Measurements from ENCODE around the gene MLEC.

Gene MLEC

DNA sequence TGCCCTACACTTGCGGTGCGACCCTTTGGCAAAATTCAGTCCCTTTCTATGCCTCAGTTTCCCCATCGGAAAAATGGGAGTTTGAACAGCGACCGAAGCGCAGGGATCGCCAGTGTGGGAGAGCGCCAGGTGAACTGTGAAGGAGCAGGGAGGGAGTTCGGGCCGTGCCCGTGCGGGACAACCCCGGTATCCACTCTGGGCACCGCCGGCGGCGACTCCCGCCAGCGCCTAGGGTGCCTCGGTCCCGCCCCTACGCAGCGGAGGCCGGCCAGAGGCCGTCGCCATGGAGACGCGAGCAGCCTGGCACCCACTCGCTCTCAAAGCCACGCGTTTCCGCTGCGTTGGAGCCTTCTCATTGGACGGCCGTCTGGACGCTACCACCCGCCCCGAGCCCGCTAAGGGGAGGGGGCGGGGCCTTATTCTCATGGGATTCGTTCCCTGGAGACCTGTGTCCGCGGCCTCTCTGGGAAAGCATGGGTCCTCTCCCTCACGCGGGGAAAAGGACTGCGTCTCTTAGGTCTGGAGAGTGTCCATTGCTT is 729 bp upstream of the MLEC start:
- Histone ChIP-seq H3K27ac (replicated peaks) (peak overlapping the region; percentile 96), H3K4me3 (replicated peaks; ENCODE audit: insufficient read depth, low read length) (peak overlapping the region; percentile 64), H3K27me3 (ENCODE audit: insufficient read depth, poor library complexity, severe bottlenecking) (no peaks in the 10 kb centered on the region)
- TF ChIP-seq SPI1 (IDR thresholded peaks at IDR 0.05; ENCODE audit: borderline replicate concordance, low read depth) (no peak), POLR2AphosphoS5 (IDR thresholded peaks at IDR 0.05; ENCODE audit: low read depth) (peak; percentile 18; the same call in 1 of the 2 replicates)
- peak; percentile 98 to 99 for DNase-seq (ENCODE audit: low read depth in 1 of 2, low spot score in 1 of 2)

DNA sequence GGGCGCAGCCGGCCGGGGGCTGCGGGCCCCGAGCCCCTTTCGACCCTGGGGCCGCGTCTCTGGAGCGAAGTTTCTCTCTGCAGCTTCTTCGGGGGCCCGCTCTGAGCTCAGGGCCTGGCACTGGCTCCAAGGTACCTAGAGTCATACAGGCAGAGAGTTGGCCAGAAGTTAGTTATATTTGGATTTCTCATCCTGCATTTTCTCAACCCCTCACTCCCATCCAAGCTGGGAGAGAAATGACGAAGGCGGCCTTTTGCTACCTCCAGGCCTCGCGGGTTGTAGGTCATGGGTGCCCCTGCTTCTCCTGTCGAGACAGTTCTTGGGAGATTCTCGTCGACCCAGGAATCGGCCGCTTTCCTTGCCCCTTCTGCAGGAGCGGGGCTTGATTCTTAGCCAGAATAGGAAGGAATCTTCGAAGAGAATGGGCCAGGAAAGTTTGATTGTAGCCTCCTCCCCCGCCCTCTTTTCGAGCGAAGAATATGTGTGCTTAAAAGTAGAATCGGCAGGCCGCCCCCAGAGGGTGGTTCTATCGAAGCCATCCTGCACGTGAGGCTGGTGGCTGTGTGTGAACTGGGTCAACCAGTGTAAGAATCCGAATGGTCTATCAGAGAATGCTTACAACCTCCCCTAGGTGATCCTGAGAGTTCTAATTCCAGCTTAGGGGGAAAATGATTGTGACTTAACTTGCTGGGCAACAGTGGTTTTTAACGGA is 785 bp downstream of the MLEC start:
- Histone ChIP-seq H3K27ac (replicated peaks) (peak overlapping the region; percentile 96), H3K27me3 (ENCODE audit: insufficient read depth, poor library complexity, severe bottlenecking) (no peaks in the 10 kb centered on the region), H3K4me3 (replicated peaks; ENCODE audit: insufficient read depth, low read length) (peak overlapping the region; percentile 90)
- TF ChIP-seq, protein P1, sequence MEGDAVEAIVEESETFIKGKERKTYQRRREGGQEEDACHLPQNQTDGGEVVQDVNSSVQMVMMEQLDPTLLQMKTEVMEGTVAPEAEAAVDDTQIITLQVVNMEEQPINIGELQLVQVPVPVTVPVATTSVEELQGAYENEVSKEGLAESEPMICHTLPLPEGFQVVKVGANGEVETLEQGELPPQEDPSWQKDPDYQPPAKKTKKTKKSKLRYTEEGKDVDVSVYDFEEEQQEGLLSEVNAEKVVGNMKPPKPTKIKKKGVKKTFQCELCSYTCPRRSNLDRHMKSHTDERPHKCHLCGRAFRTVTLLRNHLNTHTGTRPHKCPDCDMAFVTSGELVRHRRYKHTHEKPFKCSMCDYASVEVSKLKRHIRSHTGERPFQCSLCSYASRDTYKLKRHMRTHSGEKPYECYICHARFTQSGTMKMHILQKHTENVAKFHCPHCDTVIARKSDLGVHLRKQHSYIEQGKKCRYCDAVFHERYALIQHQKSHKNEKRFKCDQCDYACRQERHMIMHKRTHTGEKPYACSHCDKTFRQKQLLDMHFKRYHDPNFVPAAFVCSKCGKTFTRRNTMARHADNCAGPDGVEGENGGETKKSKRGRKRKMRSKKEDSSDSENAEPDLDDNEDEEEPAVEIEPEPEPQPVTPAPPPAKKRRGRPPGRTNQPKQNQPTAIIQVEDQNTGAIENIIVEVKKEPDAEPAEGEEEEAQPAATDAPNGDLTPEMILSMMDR (IDR thresholded peaks at IDR 0.05; ENCODE audit: insufficient read depth, low read length): no peak
- TF ChIP-seq, protein P2, sequence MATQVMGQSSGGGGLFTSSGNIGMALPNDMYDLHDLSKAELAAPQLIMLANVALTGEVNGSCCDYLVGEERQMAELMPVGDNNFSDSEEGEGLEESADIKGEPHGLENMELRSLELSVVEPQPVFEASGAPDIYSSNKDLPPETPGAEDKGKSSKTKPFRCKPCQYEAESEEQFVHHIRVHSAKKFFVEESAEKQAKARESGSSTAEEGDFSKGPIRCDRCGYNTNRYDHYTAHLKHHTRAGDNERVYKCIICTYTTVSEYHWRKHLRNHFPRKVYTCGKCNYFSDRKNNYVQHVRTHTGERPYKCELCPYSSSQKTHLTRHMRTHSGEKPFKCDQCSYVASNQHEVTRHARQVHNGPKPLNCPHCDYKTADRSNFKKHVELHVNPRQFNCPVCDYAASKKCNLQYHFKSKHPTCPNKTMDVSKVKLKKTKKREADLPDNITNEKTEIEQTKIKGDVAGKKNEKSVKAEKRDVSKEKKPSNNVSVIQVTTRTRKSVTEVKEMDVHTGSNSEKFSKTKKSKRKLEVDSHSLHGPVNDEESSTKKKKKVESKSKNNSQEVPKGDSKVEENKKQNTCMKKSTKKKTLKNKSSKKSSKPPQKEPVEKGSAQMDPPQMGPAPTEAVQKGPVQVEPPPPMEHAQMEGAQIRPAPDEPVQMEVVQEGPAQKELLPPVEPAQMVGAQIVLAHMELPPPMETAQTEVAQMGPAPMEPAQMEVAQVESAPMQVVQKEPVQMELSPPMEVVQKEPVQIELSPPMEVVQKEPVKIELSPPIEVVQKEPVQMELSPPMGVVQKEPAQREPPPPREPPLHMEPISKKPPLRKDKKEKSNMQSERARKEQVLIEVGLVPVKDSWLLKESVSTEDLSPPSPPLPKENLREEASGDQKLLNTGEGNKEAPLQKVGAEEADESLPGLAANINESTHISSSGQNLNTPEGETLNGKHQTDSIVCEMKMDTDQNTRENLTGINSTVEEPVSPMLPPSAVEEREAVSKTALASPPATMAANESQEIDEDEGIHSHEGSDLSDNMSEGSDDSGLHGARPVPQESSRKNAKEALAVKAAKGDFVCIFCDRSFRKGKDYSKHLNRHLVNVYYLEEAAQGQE (IDR thresholded peaks at IDR 0.05; ENCODE audit: insufficient replicate concordance, low read depth): no peak
- TF ChIP-seq SPI1 (IDR thresholded peaks at IDR 0.05; ENCODE audit: borderline replicate concordance, low read depth): no peak
- TF ChIP-seq GABPA (IDR thresholded peaks at IDR 0.05; ENCODE audit: low read depth): no peak
- no peak for TF ChIP-seq POLR2AphosphoS5 (IDR thresholded peaks at IDR 0.05; ENCODE audit: low read depth)
- no peak for DNase-seq (ENCODE audit: low read depth in 1 of 2, low spot score in 1 of 2)

DNA sequence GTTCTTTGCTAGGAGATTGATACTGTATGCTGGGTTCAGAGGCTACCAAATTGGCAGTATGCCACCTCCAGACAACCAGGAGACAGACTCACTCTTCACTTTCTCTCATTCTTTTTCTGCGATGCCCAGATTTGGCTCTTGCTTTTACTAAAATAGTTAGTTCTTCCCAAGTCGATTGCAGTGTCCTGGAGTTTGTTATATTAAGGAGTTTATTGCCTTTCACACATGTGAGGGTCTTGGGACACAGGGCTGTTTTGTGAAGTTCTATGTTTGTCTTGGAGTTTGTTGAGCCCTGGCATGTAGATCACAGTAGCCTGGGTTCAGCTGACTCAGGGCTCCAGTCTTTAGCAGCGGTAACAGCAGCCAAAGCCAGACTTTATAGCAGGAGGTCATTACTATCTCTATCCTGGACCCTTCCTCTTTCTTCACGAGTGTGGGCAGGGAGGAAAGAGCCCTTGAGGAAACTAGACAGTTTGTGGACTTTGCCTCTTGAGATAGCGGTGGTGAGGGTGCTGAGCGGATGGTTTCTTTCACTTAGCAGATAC is 1.6 kb downstream of the MLEC start:
- Histone ChIP-seq H3K4me3 (replicated peaks; ENCODE audit: insufficient read depth, low read length) (peak overlapping the region; percentile 90), H3K27me3 (ENCODE audit: insufficient read depth, poor library complexity, severe bottlenecking) (no peaks in the 10 kb centered on the region), H3K27ac (replicated peaks) (peak overlapping the region; percentile 96; the same call in 1 of the 2 replicates)
- DNase-seq (ENCODE audit: low read depth in 1 of 2, low spot score in 1 of 2): peak in 1 of 2 experiments; percentile 50
- peak; percentile 59; the same call in 1 of the 2 replicates for TF ChIP-seq SPI1 (IDR thresholded peaks at IDR 0.05; ENCODE audit: borderline replicate concordance, low read depth)
- TF ChIP-seq, protein P2 (IDR thresholded peaks at IDR 0.05; ENCODE audit: insufficient replicate concordance, low read depth): no peak

DNA sequence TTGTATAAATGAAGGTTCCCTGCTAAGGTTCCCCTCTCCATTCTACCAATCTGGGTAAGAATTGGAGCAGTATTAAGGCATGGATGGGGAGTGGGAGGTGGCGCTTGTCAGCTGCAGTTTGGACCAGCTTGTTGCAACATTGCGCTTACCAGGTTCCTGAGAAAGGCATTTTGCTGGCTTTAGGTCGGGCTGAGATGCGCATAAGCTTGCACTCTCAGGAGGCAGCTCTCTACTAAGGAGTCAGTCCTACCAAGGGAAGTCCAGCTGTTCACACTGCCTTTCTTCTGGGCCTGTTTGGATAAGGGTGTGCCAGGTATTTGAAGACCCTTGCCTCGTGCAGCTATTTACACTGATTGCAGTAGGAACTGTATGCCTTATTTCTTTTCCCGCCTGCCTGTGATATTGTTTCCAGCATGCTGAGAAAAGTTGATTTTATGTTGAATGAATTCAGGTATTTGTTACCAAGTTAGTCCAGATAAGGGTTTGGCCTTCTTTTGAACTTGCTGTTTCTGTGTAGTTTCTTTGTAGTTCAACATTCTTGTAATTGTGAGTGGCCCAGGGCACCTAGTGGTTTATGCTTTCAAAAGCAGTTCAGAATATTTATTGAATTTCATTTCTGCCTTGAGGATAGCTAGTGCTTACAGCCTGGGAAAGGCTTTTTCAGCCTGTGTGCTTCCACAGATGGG is 2.6 kb downstream of the MLEC start:
- peak overlapping the region; percentile 90 for H3K4me3 ChIP-seq (replicated peaks; ENCODE audit: insufficient read depth, low read length)
- H3K27ac ChIP-seq (replicated peaks): no peak overlapping the region
- H3K27me3 ChIP-seq (ENCODE audit: insufficient read depth, poor library complexity, severe bottlenecking): no peaks in the 10 kb centered on the region
- DNase-seq (ENCODE audit: low read depth in 1 of 2, low spot score in 1 of 2): no peak
- no peak for TF ChIP-seq POLR2AphosphoS5 (IDR thresholded peaks at IDR 0.05; ENCODE audit: low read depth)
- TF ChIP-seq SPI1 (IDR thresholded peaks at IDR 0.05; ENCODE audit: borderline replicate concordance, low read depth): no peak
- TF ChIP-seq, protein P1 (IDR thresholded peaks at IDR 0.05; ENCODE audit: insufficient read depth, low read length): no peak
- TF ChIP-seq, protein P2 (IDR thresholded peaks at IDR 0.05; ENCODE audit: insufficient replicate concordance, low read depth): no peak
- no peak for TF ChIP-seq GABPA (IDR thresholded peaks at IDR 0.05; ENCODE audit: low read depth)
